Muscle layer of colon (tissue), 2 donors: ENCODE data around the gene ASCC1.

Experiments
- H3K27ac ChIP-seq: one replicate; pipeline ENCODE4 v1.7.0; 2013; ENCODE audit warnings: low read depth, mild to moderate bottlenecking, low read length, moderate library complexity
- H3K27me3 ChIP-seq, 2 donors: one replicate each; pipeline ENCODE4 v1.7.0; 2013; ENCODE audit warnings: low read length in 2 of 2, mild to moderate bottlenecking in 2 of 2; ENCODE audit not compliant: insufficient read depth in 2 of 2, control insufficient read depth in 1 of 2
- H3K36me3 ChIP-seq: one replicate; pipeline ENCODE4 v1.7.0; 2013; ENCODE audit warnings: mild to moderate bottlenecking, low read length; ENCODE audit not compliant: insufficient read depth
- H3K4me1 ChIP-seq: one replicate; pipeline ENCODE4 v1.7.0; 2013; ENCODE audit warnings: mild to moderate bottlenecking, low read length; ENCODE audit not compliant: insufficient read depth
- H3K4me3 ChIP-seq, 2 donors: one replicate each; pipeline ENCODE4 v1.7.0; 2013; ENCODE audit warnings: low read length in 2 of 2, low read depth in 1 of 2, mild to moderate bottlenecking in 1 of 2, moderate library complexity in 1 of 2
- H3K9ac ChIP-seq: one replicate; pipeline ENCODE4 v1.7.0; 2013; ENCODE audit warnings: low read length
- H3K9me3 ChIP-seq: one replicate; pipeline ENCODE4 v1.7.0; 2013; ENCODE audit warnings: mild to moderate bottlenecking, low read length
- donor health status: abdominal sarcoma.
- donor health status: Adenocarcinoma of cecum.

Gene ASCC1

GRCh38 chr10:72074574-72075375 is 141.3 kb downstream of the ASCC1 start:
- no peaks in the 10 kb centered on the region for H3K9me3 ChIP-seq
- H3K27ac ChIP-seq, result no peak overlapping the region
- H3K9ac ChIP-seq, result no peak overlapping the region
- no peaks in the 10 kb centered on the region for H3K27me3 ChIP-seq
- no peaks in the 10 kb centered on the region for H3K4me1 ChIP-seq
- no peaks in the 10 kb centered on the region for H3K36me3 ChIP-seq
- H3K4me3 ChIP-seq, result no peak overlapping the region

- no peak overlapping the region for H3K27ac ChIP-seq
- no peaks in the 10 kb centered on the region for H3K36me3 ChIP-seq
- no peaks in the 10 kb centered on the region for H3K9me3 ChIP-seq
- H3K9ac ChIP-seq, result no peak overlapping the region
- H3K4me3 ChIP-seq, result no peak overlapping the region
- no peaks in the 10 kb centered on the region for H3K27me3 ChIP-seq
- H3K4me1 ChIP-seq, result no peaks in the 10 kb centered on the region
Observed at GRCh38 chr10:72073708-72074573, 142.1 kb downstream of the ASCC1 start.

DNA sequence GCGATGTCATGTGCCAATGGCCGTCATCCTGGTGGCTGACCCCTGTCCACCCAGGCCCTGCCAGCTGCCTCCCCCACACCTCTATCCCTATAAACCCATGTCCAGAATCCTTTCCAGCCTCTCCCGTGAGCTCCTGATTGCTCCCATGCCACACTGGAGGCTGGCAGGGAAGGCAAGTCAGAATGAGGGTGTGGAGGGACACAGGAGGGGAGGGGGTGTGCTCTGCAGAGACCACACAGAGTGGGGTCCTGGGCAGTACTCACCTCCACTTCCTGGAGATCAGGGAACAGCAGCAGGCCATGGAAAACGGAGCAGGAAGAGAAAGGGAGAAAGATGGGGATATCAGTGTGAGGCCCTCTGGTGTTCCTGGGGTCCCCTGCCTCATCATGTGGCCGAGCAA is 143.4 kb downstream of the ASCC1 start:
- Histone ChIP-seq H3K27ac (no peak overlapping the region), H3K9ac (no peak overlapping the region), H3K36me3 (no peaks in the 10 kb centered on the region), H3K4me1 (no peaks in the 10 kb centered on the region), H3K27me3 (no peaks in the 10 kb centered on the region), H3K4me3 (no peak overlapping the region), H3K9me3 (no peaks in the 10 kb centered on the region)

DNA sequence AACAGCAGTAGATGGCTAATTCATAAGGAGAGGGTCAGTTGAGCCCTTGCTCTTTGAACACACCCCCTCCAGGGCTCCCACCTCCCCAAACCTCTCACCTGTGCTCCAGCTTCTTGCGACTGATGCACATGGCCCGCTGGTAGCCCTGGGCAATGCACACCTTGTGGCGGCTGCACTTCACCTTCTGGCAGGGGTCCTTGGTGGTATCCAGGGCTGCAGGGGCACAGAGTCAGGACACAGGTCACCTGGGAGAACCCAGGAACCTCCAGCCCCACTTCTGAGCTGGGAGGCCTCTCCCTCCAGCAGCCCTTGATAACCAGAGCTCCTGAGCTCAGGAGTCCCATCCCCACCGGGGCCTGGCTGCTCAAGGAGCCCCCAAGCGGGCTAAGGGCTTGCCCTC is 144.0 kb downstream of the ASCC1 start:
- Histone ChIP-seq H3K9me3 (no peaks in the 10 kb centered on the region), H3K4me3 (no peak overlapping the region), H3K9ac (no peak overlapping the region), H3K36me3 (no peaks in the 10 kb centered on the region), H3K4me1 (no peaks in the 10 kb centered on the region), H3K27ac (no peak overlapping the region), H3K27me3 (no peaks in the 10 kb centered on the region)

- Histone ChIP-seq H3K27ac (no peak overlapping the region), H3K9me3 (no peaks in the 10 kb centered on the region), H3K27me3 (no peaks in the 10 kb centered on the region), H3K4me1 (no peaks in the 10 kb centered on the region), H3K9ac (no peak overlapping the region), H3K4me3 (no peak overlapping the region), H3K36me3 (no peaks in the 10 kb centered on the region)
Observed at GRCh38 chr10:72069751-72070526, 146.1 kb downstream of the ASCC1 start.

DNA sequence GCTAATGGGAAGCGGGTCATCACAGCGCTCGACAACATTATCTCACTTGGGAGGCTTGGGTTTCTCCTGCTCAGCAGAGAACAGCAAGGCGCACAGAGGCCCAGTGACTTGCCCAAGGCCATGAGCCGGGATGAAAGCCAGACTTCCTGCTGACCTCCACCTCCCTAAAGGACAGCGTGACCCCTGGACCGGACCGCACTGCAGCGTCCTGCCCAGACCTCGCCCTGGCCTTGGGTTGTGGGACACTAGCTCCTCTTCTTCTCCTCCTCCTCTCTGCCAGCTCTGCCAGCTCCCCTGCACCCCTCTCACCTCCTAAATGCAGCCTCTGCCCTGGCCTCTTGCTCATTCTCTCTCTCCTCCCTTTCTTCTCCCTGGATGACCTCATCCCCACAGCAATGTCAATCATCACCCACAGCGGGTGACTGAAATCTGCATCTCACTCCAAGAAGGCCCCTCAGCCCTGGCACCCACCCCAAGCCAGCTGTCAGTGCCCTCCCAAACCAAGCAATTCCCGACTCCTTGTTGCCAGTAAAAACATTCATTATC is 147.1 kb downstream of the ASCC1 start:
- Histone ChIP-seq H3K9me3 (no peaks in the 10 kb centered on the region), H3K36me3 (no peaks in the 10 kb centered on the region), H3K27ac (no peak overlapping the region), H3K9ac (no peak overlapping the region), H3K4me1 (no peaks in the 10 kb centered on the region), H3K4me3 (no peak overlapping the region), H3K27me3 (no peaks in the 10 kb centered on the region)

DNA sequence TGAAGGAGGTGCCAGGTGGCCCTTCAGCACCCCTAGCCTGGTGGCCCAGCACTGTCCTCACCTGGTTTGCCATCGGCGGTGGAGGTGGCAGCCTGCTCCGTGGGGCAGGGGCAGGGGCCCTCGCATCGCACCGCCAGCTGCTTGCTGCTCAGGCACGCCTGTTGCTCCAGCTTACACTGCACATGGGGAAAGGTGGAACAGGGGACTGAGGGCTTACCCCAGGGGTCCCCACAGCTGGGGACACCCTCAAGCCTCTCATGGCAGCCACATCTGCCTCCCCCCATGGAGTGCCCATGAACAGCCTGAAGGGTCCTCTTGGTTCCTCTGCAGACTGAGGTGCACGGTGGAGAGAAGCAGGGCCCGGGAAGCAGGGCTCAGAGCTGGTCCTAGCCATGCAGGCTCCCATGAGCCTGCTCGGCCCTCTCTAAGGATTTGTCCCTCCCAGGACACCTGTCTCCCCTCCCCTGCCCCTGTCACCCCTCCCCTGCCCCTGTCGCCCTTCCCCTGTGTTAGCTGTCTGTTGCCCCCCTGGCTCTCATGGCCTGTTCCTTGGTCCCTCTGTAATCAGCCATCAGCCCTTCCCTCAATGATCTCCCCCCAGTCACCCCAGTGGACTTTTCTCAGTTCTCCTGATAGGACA is 147.8 kb downstream of the ASCC1 start:
- Histone ChIP-seq H3K27me3 (no peaks in the 10 kb centered on the region), H3K9me3 (no peaks in the 10 kb centered on the region), H3K27ac (no peak overlapping the region), H3K36me3 (no peaks in the 10 kb centered on the region), H3K4me1 (no peaks in the 10 kb centered on the region), H3K4me3 (no peak overlapping the region), H3K9ac (no peak overlapping the region)

DNA sequence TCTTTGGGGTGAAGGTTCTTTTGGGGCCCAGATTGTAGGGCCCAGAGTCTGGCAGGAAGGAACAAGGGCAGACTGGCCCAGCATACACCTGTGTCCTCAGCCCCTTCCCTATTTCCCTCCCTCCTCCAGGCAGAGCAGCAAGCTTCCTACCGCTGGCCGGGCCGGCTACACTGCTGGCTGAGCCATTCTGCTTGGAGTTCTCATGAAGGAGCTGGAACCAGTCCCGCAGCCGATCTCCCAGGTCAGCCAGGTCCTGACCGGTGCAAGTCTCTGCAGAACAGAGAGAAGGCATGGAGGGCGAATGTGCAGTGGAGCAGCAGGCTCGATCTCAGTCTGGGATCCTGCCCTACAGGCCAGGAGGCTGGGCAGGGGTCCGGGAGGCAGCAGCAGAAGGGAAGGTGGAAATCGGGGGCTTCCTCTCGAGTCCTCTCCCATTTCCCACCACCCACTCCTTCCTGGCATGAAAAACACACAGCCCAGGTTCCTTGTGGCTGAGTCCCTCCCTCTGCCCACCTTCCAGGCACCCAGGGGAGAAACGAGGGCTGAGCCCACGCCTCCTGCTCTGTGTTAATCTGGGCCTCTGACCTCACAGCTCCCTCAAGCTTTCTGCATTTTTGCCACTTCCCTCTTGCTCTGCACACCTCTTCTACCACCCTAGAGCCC is 148.5 kb downstream of the ASCC1 start:
- Histone ChIP-seq H3K4me3 (no peak overlapping the region), H3K9ac (no peak overlapping the region), H3K9me3 (no peaks in the 10 kb centered on the region), H3K4me1 (no peaks in the 10 kb centered on the region), H3K27ac (no peak overlapping the region), H3K36me3 (no peaks in the 10 kb centered on the region), H3K27me3 (no peaks in the 10 kb centered on the region)

- Histone ChIP-seq H3K36me3 (no peaks in the 10 kb centered on the region), H3K9ac (no peak overlapping the region), H3K9me3 (no peaks in the 10 kb centered on the region), H3K4me3 (no peak overlapping the region), H3K4me1 (no peaks in the 10 kb centered on the region), H3K27me3 (no peaks in the 10 kb centered on the region), H3K27ac (no peak overlapping the region)
Observed at GRCh38 chr10:72066318-72067284, 149.5 kb downstream of the ASCC1 start.
